ENCODE data around the gene CHORDC1.
A peak's percentile ranks its signal among the peaks of the same experiment; 100 is the strongest.
"Not testable (repeated sequence)": the region's sequence is repeated elsewhere in the genome, so short reads cannot be mapped to it uniquely, and the experiment has no call there.

The CHORDC1 gene

DNA sequence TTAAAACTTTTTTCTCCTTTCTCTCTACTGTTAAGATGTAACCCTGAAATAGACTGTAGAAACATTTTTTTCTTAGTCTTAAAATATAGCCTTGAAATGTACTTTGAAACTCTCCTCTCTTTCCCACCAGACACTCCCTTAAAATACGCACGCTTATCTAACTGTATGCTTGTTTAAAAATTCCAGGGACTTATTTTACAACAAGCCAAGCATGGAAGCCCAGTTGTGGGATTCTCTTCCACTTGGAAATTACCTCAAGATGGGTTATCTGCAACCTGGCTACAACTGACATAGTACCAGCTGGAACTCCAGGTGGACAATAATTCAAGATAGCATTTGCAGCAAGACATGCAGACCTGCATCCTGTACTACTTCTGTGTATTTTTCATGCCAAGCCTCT lies 12.1 kb upstream of the CHORDC1 start:
- no peak for TF ChIP-seq ZNF274 (IDR thresholded peaks at IDR 0.05; ENCODE audit: low read depth, low read length)
- H3K4me3 ChIP-seq (ENCODE audit: low read length): no peak overlapping the region

DNA sequence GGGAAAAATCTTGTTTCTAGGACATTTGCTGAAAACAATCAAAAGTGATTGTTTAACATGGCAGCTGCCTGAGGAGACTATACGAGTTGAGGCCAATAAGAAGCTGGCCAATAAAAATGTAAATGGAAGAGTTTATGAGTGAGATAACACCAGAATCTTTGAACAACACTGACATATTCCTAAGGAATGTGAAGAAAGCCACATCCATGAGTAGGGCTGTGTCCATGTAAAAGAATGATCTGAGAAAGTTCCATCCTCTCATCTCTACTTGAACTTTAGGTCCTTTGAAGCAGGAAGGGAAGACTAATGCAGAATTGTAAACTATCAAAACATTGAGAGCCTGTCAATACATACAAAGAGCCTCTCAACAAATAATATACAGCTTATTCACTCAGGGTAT lies 6.9 kb upstream of the CHORDC1 start:
- no peak overlapping the region for H3K4me3 ChIP-seq (ENCODE audit: low read length)
- no peak for TF ChIP-seq ZNF274 (IDR thresholded peaks at IDR 0.05; ENCODE audit: low read depth, low read length)

- no peak for TF ChIP-seq ZNF274 (IDR thresholded peaks at IDR 0.05; ENCODE audit: low read depth, low read length)
- H3K4me3 ChIP-seq (ENCODE audit: low read length): no peak overlapping the region
These were observed 5.2 kb upstream of the CHORDC1 start for GRCh38 chr11:90228056-90228455.

DNA sequence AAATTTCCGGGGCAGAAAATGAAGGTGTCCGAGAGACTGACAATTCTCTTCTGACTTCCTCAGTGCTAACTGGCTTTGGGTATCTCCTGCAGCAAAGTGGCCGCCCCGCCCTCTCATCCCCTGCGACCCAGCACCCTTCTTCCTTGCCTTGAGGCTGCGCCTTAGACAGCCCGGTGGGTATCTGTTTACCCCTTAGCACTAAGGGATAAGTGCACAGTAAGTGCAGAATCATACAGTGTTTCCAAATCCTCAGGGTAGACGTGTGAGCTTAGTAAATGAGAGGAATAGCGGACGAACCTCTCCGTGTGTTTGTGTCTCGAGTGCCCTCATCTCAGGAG lies 368 bp upstream of the CHORDC1 start:
- peak overlapping the region; percentile 96 for H3K4me3 ChIP-seq (ENCODE audit: low read length)
- TF ChIP-seq ZNF274 (IDR thresholded peaks at IDR 0.05; ENCODE audit: low read depth, low read length): no peak

GRCh38 chr11:90221803-90222458 lies 918 bp downstream of the CHORDC1 start:
- peak overlapping the region; percentile 96 for H3K4me3 ChIP-seq (ENCODE audit: low read length)
- no peak for TF ChIP-seq ZNF274 (IDR thresholded peaks at IDR 0.05; ENCODE audit: low read depth, low read length)

DNA sequence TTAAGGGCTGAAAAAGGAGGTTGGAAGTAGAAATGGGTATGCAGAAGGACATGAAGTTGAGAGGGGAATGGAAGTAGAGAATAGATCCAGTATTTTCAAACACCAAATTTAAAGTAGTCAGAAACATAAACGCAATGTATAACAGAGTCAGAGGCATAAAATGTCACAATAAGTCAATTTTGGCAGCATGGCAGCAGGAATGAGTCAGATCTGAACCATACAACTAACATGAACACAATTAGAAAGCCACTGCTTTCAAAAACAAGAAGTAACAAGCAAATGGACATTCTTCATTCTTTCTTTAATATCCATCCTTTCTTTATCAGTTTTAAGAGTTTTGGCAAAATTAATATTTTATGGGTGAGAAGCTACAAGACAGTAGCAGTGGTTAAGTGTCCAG lies 2.5 kb downstream of the CHORDC1 start:
- TF ChIP-seq ZNF274 (IDR thresholded peaks at IDR 0.05; ENCODE audit: low read depth, low read length): no peak
- peak overlapping the region; percentile 96; the same call in 1 of the 2 replicates for H3K4me3 ChIP-seq (ENCODE audit: low read length)

- no peak overlapping the region for H3K4me3 ChIP-seq (ENCODE audit: low read length)
- no peak for TF ChIP-seq ZNF274 (IDR thresholded peaks at IDR 0.05; ENCODE audit: low read depth, low read length)
These were observed 3.4 kb downstream of the CHORDC1 start for GRCh38 chr11:90219438-90219837.

DNA sequence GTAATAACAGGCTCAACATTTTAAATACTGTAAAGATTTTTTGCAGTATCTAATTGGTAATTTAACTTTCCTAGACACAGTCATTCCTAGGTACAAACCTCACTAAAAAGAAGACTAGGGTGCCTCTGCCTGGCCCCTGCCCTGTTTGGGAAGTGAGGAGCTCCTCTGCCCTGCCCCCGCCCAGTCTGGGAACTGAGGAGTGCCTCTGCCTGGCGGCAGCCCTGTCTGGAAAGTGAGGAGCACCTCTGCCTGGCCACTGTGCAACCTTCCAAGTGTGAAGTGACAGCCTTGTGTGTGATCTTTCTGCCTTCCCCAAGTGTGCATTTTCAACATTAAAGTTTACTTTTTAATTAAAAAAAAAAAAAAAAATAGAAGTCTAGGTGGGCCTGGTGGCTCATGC lies 4.2 kb downstream of the CHORDC1 start:
- H3K4me3 ChIP-seq (ENCODE audit: low read length): no peak overlapping the region
- TF ChIP-seq ZNF274 (IDR thresholded peaks at IDR 0.05; ENCODE audit: low read depth, low read length): no peak

GRCh38 chr11:90216611-90217010 lies 6.2 kb downstream of the CHORDC1 start:
- H3K4me3 ChIP-seq (ENCODE audit: low read length): no peak overlapping the region
- TF ChIP-seq ZNF274 (IDR thresholded peaks at IDR 0.05; ENCODE audit: low read depth, low read length): no peak

GRCh38 chr11:90213322-90213721 lies 9.5 kb downstream of the CHORDC1 start:
- no peak overlapping the region for H3K4me3 ChIP-seq (ENCODE audit: low read length)
- no peak for TF ChIP-seq ZNF274 (IDR thresholded peaks at IDR 0.05; ENCODE audit: low read depth, low read length)

- no peak for TF ChIP-seq ZNF274 (IDR thresholded peaks at IDR 0.05; ENCODE audit: low read depth, low read length)
These were observed 14.0 kb downstream of the CHORDC1 start for GRCh38 chr11:90208857-90209256.

DNA sequence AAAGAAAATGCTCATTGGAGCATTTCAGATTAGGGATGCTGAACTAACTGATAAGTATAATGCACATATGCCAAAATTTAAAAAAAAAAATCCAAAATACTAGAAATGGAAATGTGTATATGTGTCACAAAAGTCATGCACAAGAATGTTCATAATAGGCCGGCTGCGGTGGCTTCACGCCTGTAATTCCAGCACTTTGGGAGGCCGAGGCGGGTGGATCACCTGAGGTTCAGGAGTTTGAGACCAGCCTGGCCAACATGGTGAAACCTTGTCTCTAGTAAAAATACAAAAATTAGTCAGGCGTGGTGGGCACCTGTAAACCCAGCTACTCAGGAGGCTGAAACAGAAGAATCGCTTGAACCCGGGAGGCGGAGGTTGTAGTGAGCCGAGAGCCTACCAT lies 14.9 kb downstream of the CHORDC1 start:
- H3K4me3 ChIP-seq (ENCODE audit: low read length): not testable (repeated sequence)

More at GRCh38 chr11:90208857-90209256, 14.0 kb downstream of the CHORDC1 start:
- H3K4me3 ChIP-seq (ENCODE audit: low read length): no peak overlapping the region

DNA sequence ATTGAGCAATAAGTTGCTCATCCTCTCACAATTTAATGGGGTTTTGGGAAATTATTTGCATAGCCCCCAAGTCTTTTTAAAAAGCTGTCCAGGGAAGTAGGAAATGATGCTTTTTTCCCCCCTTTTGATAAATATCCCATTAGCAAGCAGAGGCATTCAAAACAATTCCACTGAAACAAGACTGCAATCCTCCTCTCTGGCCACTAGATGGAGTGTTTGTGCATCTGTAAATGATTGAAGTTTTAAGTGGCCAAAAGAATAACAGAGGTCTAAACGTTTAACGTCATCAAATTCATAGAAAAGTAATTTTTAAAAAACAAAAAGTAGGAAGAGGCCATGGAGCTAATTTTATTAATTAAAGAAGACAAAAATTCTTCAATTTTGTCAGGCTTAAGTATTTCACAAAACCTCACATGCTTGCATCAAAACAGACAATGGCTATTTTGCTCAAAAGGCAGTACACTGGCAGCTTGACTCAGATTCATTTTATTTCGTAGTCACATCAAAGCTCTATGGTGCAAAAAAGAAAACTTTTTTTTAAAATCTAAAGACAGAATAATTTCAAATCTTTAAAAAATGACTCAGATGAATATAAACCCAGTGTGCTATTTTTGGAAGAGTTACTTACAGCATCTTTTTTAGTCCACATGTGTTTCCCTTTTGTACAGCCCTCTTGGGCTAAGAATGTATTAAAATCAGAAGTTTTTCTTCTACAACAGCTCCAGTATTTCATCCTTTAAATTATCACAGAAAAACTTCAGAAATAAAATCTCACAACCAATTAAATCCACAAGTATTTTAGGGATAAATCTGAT lies 17.8 kb downstream of the CHORDC1 start:
- TF ChIP-seq ZNF274 (IDR thresholded peaks at IDR 0.05; ENCODE audit: low read depth, low read length): no peak
- no peak overlapping the region for H3K4me3 ChIP-seq (ENCODE audit: low read length)

DNA sequence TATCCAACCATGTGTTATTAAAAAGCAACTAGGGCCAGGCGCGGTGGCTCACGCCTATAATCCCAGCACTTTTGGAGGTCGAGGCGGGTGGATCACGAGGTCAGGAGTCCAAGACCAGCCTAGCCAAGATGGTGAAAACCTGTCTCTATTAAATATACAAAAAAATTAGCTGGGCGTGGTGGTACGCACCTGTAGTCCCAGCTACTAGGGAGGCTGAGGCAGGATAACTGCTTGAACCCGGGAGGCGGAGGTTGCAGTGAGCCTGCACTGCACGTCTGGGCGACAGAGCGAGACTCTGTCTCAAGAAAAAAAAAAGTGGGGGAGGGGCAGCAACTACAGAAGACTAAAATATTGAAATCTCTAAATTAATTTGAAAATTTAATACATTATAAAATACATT lies 18.4 kb downstream of the CHORDC1 start:
- no peak for TF ChIP-seq ZNF274 (IDR thresholded peaks at IDR 0.05; ENCODE audit: low read depth, low read length)
- H3K4me3 ChIP-seq (ENCODE audit: low read length): no peak overlapping the region

GRCh38 chr11:90202342-90202741 lies 20.5 kb downstream of the CHORDC1 start:
- TF ChIP-seq ZNF274 (IDR thresholded peaks at IDR 0.05; ENCODE audit: low read depth, low read length): no peak
- H3K4me3 ChIP-seq (ENCODE audit: low read length): no peak overlapping the region
